GM21619 (cell line): ENCODE measurements around the gene PAPOLG.

Experiments used
- ATAC-seq: cut with Tn5 transposase; IDR thresholded peaks from one replicate; pipeline ENCODE4 v1.9.1; 2021; ENCODE audit not compliant: unreplicated experiment

The PAPOLG gene

DNA sequence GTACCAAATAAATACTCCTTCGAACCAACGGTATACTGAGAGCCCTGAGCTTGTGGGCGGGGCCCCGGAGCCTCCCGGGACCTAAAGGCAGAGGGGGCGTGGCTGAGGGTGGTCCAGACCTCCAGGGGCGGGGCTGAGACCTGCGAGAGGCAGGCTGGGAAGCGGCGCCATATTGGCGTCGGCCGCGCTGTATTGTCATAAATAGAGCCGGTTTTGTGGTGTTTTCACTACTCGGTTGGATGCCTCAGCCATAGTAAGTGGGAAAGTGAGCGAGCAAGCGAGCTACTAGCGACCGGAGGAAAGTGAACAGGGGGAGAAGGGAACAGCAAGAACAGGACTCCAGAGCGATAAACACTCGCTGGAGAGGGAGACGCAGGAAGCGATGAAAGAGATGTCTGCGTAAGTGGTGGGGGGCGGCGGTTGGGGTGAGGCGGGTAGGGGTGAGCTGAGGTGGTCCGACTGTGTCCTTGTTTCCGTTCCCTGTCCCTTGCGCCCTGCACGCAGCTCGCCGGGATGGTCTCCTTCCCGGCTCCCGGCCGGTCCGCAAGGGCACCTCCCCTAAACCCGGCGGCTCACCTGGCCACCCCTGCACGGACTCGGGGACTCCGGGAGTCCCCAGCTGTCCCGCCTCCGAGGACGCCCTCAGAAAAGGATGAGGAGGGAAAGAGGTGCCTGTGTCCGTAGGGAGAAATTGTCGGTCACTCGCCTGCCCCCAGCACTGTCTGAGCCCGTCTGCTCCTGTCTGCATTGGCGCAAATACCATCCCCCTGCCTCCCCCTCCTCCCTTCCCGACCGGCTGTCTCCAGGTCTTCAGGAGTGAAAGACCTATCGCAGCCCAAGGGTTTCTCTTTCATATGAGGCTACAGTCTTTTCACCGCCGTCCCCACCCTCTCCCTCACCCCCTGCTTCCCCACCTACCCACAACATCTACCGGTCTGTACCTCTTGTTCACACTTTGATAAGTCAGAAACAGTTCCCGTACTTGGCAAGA, at the start of gene PAPOLG:
Gene PAPOLG, plus strand, starts transcription at position 172 of the 991 bp plus-strand sequence. Its CDS starts 211 bp downstream, at position 383.
- peak; percentile 100 for ATAC-seq

- no peak for ATAC-seq
Measured at GRCh38 chr2:60707750-60708371, 48.2 kb upstream of the PAPOLG start.

DNA sequence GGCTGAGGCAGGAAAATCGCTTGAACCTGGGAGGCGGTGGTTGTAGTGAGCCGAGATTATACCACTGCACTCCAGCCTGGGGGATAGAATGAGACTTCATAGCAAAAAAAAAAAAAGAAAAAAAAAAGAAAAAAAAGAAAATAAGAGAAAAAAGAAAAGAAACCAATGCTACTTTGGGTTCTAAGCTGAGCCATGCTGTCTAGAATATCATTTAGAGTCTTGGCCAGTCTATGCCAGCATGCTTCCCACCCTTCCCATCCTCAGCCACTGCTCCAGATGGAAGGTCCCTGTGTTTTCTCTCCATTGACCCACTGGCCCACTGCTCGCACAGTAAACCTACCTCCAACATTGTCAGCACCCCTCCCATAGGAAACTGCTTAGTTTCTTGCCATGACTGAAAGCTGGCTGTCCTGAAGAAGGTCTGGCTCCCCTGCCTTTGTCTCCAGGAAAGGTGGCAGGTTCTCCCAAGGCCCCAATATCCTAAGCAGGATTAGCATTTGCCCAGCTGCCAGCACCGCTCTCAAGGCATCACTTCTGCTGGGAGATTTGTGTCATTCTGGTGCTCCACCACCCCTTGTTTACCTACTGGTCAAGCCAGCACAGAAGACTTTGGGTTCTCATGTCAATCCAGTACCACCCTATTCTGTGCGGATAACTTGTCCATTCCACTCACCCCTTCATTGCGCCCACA, 47.3 kb upstream of the PAPOLG start:
- ATAC-seq = no peak

DNA sequence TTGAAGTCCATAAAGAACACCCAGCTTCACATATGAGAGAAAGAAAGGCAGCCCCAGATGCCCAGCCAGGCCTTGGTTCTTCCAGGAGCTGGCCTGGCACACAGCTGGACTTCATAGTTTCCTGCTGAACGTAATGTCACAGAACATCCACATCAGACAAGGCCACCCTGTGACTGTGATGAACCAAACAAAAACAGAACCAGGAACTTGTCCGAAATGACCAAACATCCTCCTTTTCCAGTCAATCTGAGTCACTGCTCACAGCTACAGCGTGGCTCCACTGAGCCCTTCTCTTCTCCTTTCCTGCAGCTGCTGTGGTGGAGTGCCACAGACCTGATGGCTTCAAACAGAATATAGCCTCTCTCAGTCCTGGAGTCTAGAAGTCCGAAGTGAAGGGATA, 45.4 kb upstream of the PAPOLG start:
- no peak for ATAC-seq

DNA sequence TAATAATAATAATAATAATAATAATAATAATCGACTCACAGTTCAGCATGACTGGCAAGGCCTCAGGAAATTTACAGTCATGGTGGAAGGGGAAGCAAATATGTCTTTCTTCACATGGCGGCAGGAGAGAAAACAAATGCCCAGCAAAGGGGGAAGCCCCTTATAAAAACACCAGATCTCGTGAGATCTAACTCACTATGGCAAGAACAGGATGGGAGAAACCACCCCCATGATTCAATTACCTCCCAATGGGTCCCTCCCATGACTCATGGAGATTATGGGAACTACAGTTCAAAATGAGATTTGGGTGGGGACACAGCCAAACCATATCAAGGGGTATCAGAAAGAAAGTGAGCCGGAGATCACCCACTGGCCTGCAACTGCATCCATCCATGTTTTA, 40.5 kb upstream of the PAPOLG start:
- no peak for ATAC-seq

DNA sequence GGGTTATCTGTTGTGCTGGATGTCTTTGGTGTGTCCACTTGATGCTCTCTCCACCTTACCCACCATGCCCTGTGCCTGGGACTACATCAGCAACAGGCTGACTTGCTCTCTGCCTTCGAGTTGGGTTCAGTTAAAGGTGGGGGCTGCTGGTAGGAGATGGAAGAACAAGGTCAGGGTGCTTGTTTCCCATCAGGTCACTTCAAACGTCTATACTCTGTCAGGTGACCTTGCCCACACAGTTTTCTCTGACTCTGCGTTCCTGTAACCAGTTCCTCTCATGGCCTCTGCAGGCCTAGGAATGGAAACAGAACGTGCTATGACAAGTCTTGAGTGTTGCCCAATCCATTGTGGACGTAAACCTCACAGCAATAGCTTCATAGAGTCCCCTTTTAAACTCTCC, 38.4 kb upstream of the PAPOLG start:
- ATAC-seq = no peak

GRCh38 chr2:60719331-60719730, 36.7 kb upstream of the PAPOLG start:
- ATAC-seq = no peak

- ATAC-seq = no peak
Measured at GRCh38 chr2:60725466-60725865, 30.6 kb upstream of the PAPOLG start.

GRCh38 chr2:60728855-60729254, 27.2 kb upstream of the PAPOLG start:
- ATAC-seq = no peak

- ATAC-seq = no peak
Measured at GRCh38 chr2:60735496-60736250, 20.4 kb upstream of the PAPOLG start.

- ATAC-seq = no peak
Measured at GRCh38 chr2:60738679-60739078, 17.4 kb upstream of the PAPOLG start.

- ATAC-seq = no peak
Measured at GRCh38 chr2:60739156-60739555, 16.9 kb upstream of the PAPOLG start.

- ATAC-seq = no peak
Measured at GRCh38 chr2:60741576-60741975, 14.5 kb upstream of the PAPOLG start.

GRCh38 chr2:60742419-60742818, 13.6 kb upstream of the PAPOLG start:
- ATAC-seq = no peak

- no peak for ATAC-seq
Measured at GRCh38 chr2:60745330-60745729, 10.7 kb upstream of the PAPOLG start.

GRCh38 chr2:60745761-60746160, 10.3 kb upstream of the PAPOLG start:
- ATAC-seq = no peak

GRCh38 chr2:60746318-60746717, 9.8 kb upstream of the PAPOLG start:
- no peak for ATAC-seq

DNA sequence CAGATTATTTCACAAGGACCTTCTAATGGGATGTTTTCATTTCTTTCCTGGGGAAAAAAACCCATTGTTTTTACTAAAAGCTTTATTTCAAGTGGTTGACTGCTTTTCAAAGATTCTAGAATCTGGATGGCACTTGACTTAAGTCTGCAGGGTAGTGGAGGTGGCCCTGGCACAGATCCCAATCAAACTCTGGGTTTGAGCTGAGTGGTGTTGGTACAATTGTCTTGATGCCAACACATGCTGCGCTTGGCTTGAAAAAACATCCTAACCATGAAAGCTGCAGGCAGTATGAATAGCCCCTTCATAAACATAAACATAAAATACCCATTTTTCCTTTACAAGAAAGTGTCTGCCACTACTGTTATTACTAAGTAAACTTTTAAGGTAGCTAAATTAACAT, 3.6 kb downstream of the PAPOLG start:
- ATAC-seq = no peak

GRCh38 chr2:60764736-60765534, 8.9 kb downstream of the PAPOLG start:
- ATAC-seq = no peak

DNA sequence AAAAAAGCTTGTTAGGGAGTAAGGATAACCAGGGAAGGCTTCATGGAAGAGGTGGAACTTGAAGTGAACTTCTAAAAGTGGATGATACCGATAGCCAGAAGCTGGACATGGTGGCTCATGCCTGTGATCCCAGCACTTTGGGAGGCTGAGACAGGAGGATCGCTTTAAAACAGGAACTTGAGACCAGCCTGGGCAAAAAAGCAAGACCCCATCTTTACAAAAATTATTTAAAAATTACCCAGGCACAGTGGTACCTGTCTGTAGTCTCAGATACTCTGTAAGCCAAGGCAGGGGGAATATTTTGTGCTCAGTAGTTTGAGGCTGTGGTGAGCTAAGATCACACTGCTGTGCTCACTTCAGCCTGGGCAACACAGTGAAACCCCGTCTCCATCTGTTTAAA, 10.2 kb downstream of the PAPOLG start:
- ATAC-seq = no peak
